HG02610 (cell line): ENCODE measurements around the gene CAB39L.

ENCODE experiments used
- ATAC-seq: cut with Tn5 transposase; IDR thresholded peaks from one replicate; pipeline ENCODE4 v1.9.1; 2021; ENCODE audit warnings: mild to moderate bottlenecking, moderate library complexity; ENCODE audit not compliant: unreplicated experiment

The CAB39L gene

GRCh38 chr13:49400755-49401659 is 42.9 kb downstream of the CAB39L start:
- ATAC-seq = peak; percentile 83

GRCh38 chr13:49399801-49400472 is 43.9 kb downstream of the CAB39L start:
- ATAC-seq = no peak

DNA sequence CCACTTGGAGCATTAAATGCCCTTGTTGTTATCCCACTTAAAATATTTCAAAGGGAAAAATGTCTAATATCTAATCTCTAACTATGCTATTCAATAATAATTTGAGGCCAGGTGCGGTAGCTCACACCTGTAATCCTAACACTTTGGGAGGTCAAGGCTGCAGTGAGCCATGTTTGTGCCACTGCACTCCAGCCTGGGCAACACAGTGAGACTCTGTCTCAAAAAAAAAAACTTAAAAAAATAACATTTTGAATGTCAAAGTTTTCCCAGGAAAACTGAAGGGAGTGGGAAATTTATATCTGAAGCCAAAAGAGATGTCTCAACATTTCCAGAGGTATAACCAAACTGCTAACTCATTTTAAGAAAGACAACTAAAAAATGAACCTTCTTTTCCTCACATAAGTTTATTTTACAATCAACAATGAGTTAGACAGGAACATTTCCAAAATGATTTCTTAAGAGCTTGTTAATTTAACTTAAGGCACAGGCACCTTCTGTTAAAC is 47.9 kb downstream of the CAB39L start:
- no peak for ATAC-seq

DNA sequence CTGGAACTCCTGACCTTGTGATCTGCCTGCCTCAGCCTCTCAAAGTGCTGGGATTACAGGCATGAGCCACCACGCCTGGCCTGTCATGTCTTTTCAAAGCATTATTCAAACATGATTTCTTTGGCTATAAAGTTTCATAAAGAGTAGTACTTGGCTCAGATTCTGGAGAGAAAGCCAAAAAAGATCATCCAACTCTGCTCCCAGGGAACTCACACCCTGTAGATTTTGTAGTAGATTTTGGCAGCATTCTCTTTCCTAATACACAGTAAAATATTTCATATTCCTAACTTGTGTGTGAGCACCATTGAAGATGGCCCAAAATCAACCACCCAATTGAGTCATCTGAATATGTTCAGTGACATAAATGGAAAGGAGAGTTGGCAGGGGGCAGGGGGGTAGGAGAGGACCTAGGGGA is 48.4 kb downstream of the CAB39L start:
- ATAC-seq = no peak

GRCh38 chr13:49388091-49388635 is 55.7 kb downstream of the CAB39L start:
- no peak for ATAC-seq

- no peak for ATAC-seq
Observed at GRCh38 chr13:49386664-49387063, 57.2 kb downstream of the CAB39L start.

DNA sequence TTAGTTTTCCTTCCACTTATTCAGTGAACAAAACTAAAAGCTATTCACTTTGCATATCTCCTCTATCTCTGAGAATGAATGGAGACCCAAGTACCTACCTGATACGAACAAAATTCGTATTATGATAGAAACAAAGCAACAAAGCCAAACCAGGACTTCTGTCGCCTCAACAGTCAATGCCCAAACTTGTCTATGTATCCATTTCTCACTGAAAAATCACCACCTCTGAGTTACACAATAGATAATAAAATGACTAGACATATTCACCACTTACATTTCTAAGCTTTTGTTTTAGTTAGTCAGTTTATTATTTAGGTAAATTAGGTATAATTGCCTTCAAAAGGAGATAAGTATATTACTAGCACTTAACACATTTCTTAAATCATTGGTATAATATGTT is 67.7 kb downstream of the CAB39L start:
- ATAC-seq = no peak

DNA sequence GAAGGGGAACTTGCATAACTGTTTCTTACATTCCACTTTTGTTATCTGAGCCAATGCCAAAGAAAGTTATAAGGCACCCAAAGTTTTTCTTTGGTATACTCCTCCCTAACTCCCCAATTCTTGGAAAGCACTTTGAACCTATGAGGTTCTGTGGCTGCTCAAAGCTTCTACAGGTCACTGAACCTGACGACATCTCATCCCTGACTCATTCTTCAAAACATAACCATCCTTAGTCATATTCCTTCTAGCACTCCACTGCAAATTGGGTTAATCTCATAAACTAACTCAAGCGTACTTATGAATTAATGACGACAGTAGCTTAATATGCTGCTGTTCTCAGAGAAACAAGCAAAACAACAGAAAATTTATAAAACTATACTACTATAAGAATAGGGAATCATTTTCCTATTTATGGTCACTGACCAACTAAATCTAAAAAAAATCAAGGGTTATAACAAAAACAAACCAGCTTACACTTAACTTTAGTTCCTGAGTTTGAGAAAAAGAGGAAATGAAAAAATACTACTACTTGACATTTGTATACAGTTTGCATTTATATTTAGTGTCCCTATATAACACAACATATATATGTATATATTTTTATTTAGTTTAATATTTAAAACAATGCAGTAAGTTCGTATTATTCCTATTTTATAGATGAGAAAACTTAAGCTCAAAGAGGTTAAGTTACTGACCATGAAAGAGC is 69.1 kb downstream of the CAB39L start:
- no peak for ATAC-seq

GRCh38 chr13:49373716-49374115 is 70.1 kb downstream of the CAB39L start:
- no peak for ATAC-seq

- ATAC-seq = no peak
Observed at GRCh38 chr13:49371943-49372613, 71.8 kb downstream of the CAB39L start.

GRCh38 chr13:49370371-49370770 is 73.5 kb downstream of the CAB39L start:
- ATAC-seq = no peak

DNA sequence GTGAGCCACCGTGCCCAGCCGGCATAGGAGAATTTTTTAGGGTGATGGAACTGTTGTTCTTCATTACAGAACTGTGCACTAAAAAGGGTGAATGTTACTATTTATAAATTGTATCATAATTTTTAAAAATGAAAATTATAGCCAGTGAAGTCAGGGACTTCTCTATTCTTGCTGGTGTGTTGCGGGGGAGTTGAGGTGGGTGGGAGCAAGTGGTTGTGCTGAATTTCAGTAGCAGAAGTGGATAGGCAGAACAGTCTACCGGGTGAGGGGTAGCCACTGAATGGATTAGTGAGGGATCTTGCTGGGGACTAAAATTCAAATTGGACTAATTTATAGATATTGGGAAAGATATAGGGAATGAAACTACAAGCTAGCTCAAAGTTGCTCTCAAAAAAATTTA is 74.0 kb downstream of the CAB39L start:
- no peak for ATAC-seq

- ATAC-seq = no peak
Observed at GRCh38 chr13:49368688-49369087, 75.2 kb downstream of the CAB39L start.

DNA sequence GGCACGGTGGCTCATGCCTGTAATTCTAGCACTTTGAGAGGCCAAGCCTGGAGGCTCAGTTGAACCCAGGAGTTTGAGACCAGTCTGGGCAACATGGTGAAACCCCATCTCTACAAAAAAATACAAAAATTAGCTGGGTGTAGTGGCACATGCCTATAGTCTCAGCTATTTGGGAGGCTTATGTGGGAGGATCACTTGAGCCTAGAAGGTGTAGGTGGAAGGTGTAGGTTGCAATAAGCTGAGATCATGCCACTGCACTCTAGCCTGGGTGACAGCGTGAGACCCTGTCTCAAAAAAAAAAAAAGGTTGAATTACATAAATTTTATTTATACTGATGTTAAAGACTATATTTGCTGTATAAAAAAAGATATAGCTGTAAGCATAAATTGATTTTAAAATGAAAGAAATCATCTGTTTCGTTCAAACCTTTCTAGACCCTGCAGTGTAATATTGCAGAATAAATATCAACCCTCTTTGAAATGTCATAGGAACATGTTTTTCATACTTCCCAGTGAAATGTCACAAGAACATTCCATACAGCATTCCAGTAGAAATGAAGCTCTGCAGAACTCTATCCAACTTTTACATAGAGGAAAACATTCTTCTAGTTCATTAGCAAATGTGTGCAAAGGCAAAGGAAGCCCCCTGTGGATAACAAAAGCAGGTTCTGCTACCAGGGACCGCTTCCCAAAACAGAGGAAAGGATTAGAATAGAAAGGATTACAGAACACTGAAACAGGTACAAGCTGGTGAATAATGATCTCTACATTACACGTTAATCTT is 76.0 kb downstream of the CAB39L start:
- no peak for ATAC-seq

- ATAC-seq = no peak
Observed at GRCh38 chr13:49366841-49367240, 77.0 kb downstream of the CAB39L start.

GRCh38 chr13:49357694-49358093 is 86.2 kb downstream of the CAB39L start:
- ATAC-seq = no peak

DNA sequence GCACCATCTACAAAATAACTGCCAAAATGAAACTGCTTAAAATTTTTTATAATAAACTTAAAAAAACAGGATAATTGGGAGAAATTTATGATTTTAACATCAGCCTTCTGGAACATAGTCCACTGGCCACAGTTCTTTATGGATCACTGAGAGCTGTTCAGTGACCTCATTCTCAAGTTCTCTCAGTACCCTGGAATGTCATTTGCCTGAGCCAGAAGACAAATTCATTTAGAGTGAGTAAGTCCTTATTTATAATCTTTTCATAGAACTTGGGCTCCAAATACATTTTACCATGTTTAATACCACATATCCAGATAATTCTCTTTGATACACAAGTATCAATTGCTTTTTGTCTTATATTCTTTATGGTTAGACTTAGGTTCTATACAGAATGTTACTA is 87.6 kb downstream of the CAB39L start:
- ATAC-seq = no peak

DNA sequence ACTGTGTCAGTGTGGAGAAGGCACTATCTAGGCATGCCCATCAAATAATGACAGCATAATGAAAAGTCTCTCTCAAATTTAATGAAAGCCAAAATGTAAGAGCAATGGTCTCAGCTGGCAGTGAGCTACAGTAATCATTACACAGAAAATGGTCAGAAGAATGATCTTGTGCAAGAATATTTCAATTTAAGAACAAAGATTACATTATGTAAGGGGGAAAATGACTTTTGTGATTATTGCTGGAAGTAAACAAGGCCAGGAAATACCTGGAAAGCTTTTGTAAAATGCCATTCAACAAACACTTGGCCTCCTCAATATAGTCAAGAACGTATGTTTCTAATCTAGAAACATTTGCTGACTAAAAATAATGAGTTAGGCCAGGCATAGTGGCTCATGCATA is 89.1 kb downstream of the CAB39L start:
- ATAC-seq = no peak

- no peak for ATAC-seq
Observed at GRCh38 chr13:49353908-49354307, 90.0 kb downstream of the CAB39L start.

GRCh38 chr13:49351871-49352270 is 92.0 kb downstream of the CAB39L start:
- ATAC-seq = no peak
